Measurements from ENCODE around the gene PTPRM.

The PTPRM gene

GRCh38 chr18:8162802-8163201 lies 595.7 kb downstream of the PTPRM start:
- H3K9ac ChIP-seq (ENCODE audit: insufficient read length, low read depth): no peak overlapping the region
- DNase-seq (ENCODE audit: low read depth, low spot score): no peak
- TF ChIP-seq SUZ12 (IDR thresholded peaks at IDR 0.05; ENCODE audit: extremely low read depth, insufficient read depth, insufficient read length): no peak
- no peak for TF ChIP-seq YY1 (IDR thresholded peaks at IDR 0.05; ENCODE audit: insufficient read depth, insufficient read length)
- TF ChIP-seq ZNF274 (IDR thresholded peaks at IDR 0.05; ENCODE audit: low read depth, low read length): no peak

GRCh38 chr18:8163286-8163959 lies 596.3 kb downstream of the PTPRM start:
- no peaks in the 10 kb centered on the region for H3K9me3 ChIP-seq (ENCODE audit: insufficient read depth, low read length)
- H3K9ac ChIP-seq (ENCODE audit: insufficient read length, low read depth): no peak overlapping the region
- no peak overlapping the region for H3K4me3 ChIP-seq (ENCODE audit: insufficient read length, low read depth)
- no peaks in the 10 kb centered on the region for H3K27me3 ChIP-seq (ENCODE audit: insufficient read depth, insufficient read length)
- no peaks in the 10 kb centered on the region for H3K36me3 ChIP-seq (ENCODE audit: insufficient read depth, insufficient read length, low read length)
- no peaks in the 10 kb centered on the region for H3K4me1 ChIP-seq (ENCODE audit: insufficient read depth, insufficient read length)
- TF ChIP-seq SUZ12 (IDR thresholded peaks at IDR 0.05; ENCODE audit: extremely low read depth, insufficient read depth, insufficient read length): no peak
- TF ChIP-seq ZNF274 (IDR thresholded peaks at IDR 0.05; ENCODE audit: low read depth, low read length): no peak
- TF ChIP-seq YY1 (IDR thresholded peaks at IDR 0.05; ENCODE audit: insufficient read depth, insufficient read length): no peak
- DNase-seq (ENCODE audit: low read depth, low spot score): no peak

More at GRCh38 chr18:8162802-8163201, 595.7 kb downstream of the PTPRM start:
- H3K4me3 ChIP-seq (ENCODE audit: insufficient read length, low read depth): no peak overlapping the region
- H3K27me3 ChIP-seq (ENCODE audit: insufficient read depth, insufficient read length): no peaks in the 10 kb centered on the region
- no peaks in the 10 kb centered on the region for H3K4me1 ChIP-seq (ENCODE audit: insufficient read depth, insufficient read length)
- H3K9me3 ChIP-seq (ENCODE audit: insufficient read depth, low read length): no peaks in the 10 kb centered on the region
- H3K36me3 ChIP-seq (ENCODE audit: insufficient read depth, insufficient read length, low read length): no peaks in the 10 kb centered on the region

GRCh38 chr18:8165095-8165494 lies 598.0 kb downstream of the PTPRM start:
- Histone ChIP-seq H3K4me3 (ENCODE audit: insufficient read length, low read depth) (no peak overlapping the region), H3K9me3 (ENCODE audit: insufficient read depth, low read length) (no peaks in the 10 kb centered on the region), H3K27me3 (ENCODE audit: insufficient read depth, insufficient read length) (no peaks in the 10 kb centered on the region), H3K36me3 (ENCODE audit: insufficient read depth, insufficient read length, low read length) (no peaks in the 10 kb centered on the region), H3K9ac (ENCODE audit: insufficient read length, low read depth) (no peak overlapping the region), H3K4me1 (ENCODE audit: insufficient read depth, insufficient read length) (no peaks in the 10 kb centered on the region)
- TF ChIP-seq YY1 (IDR thresholded peaks at IDR 0.05; ENCODE audit: insufficient read depth, insufficient read length) (no peak), ZNF274 (IDR thresholded peaks at IDR 0.05; ENCODE audit: low read depth, low read length) (no peak), SUZ12 (IDR thresholded peaks at IDR 0.05; ENCODE audit: extremely low read depth, insufficient read depth, insufficient read length) (no peak)
- no peak for DNase-seq (ENCODE audit: low read depth, low spot score)

- Histone ChIP-seq H3K9ac (ENCODE audit: insufficient read length, low read depth) (no peak overlapping the region), H3K27me3 (ENCODE audit: insufficient read depth, insufficient read length) (no peaks in the 10 kb centered on the region), H3K4me3 (ENCODE audit: insufficient read length, low read depth) (no peak overlapping the region), H3K36me3 (ENCODE audit: insufficient read depth, insufficient read length, low read length) (no peaks in the 10 kb centered on the region), H3K4me1 (ENCODE audit: insufficient read depth, insufficient read length) (no peaks in the 10 kb centered on the region), H3K9me3 (ENCODE audit: insufficient read depth, low read length) (no peaks in the 10 kb centered on the region)
- TF ChIP-seq ZNF274 (IDR thresholded peaks at IDR 0.05; ENCODE audit: low read depth, low read length) (no peak), YY1 (IDR thresholded peaks at IDR 0.05; ENCODE audit: insufficient read depth, insufficient read length) (no peak), SUZ12 (IDR thresholded peaks at IDR 0.05; ENCODE audit: extremely low read depth, insufficient read depth, insufficient read length) (no peak)
- DNase-seq (ENCODE audit: low read depth, low spot score): no peak
These were observed 599.9 kb downstream of the PTPRM start for GRCh38 chr18:8167026-8167425.

GRCh38 chr18:8167673-8168072 lies 600.6 kb downstream of the PTPRM start:
- Histone ChIP-seq H3K9me3 (ENCODE audit: insufficient read depth, low read length) (no peaks in the 10 kb centered on the region), H3K36me3 (ENCODE audit: insufficient read depth, insufficient read length, low read length) (no peaks in the 10 kb centered on the region), H3K27me3 (ENCODE audit: insufficient read depth, insufficient read length) (no peaks in the 10 kb centered on the region)

GRCh38 chr18:8169722-8170121 lies 602.6 kb downstream of the PTPRM start:
- Histone ChIP-seq H3K4me3 (ENCODE audit: insufficient read length, low read depth) (no peak overlapping the region), H3K4me1 (ENCODE audit: insufficient read depth, insufficient read length) (no peaks in the 10 kb centered on the region), H3K9me3 (ENCODE audit: insufficient read depth, low read length) (no peaks in the 10 kb centered on the region), H3K36me3 (ENCODE audit: insufficient read depth, insufficient read length, low read length) (no peaks in the 10 kb centered on the region), H3K9ac (ENCODE audit: insufficient read length, low read depth) (no peak overlapping the region), H3K27me3 (ENCODE audit: insufficient read depth, insufficient read length) (no peaks in the 10 kb centered on the region)
- DNase-seq (ENCODE audit: low read depth, low spot score): no peak
- TF ChIP-seq ZNF274 (IDR thresholded peaks at IDR 0.05; ENCODE audit: low read depth, low read length) (no peak), SUZ12 (IDR thresholded peaks at IDR 0.05; ENCODE audit: extremely low read depth, insufficient read depth, insufficient read length) (no peak), YY1 (IDR thresholded peaks at IDR 0.05; ENCODE audit: insufficient read depth, insufficient read length) (no peak)

More at GRCh38 chr18:8167673-8168072, 600.6 kb downstream of the PTPRM start:
- no peak for TF ChIP-seq YY1 (IDR thresholded peaks at IDR 0.05; ENCODE audit: insufficient read depth, insufficient read length)
- no peak for TF ChIP-seq SUZ12 (IDR thresholded peaks at IDR 0.05; ENCODE audit: extremely low read depth, insufficient read depth, insufficient read length)
- no peak for TF ChIP-seq ZNF274 (IDR thresholded peaks at IDR 0.05; ENCODE audit: low read depth, low read length)
- DNase-seq (ENCODE audit: low read depth, low spot score): no peak
- no peak overlapping the region for H3K9ac ChIP-seq (ENCODE audit: insufficient read length, low read depth)
- no peaks in the 10 kb centered on the region for H3K4me1 ChIP-seq (ENCODE audit: insufficient read depth, insufficient read length)
- no peak overlapping the region for H3K4me3 ChIP-seq (ENCODE audit: insufficient read length, low read depth)

GRCh38 chr18:8174771-8175170 lies 607.7 kb downstream of the PTPRM start:
- Histone ChIP-seq H3K9me3 (ENCODE audit: insufficient read depth, low read length) (peaks cover 6% of the 10 kb centered on the region; the same call in 1 of the 2 replicates), H3K27me3 (ENCODE audit: insufficient read depth, insufficient read length) (no peaks in the 10 kb centered on the region), H3K4me3 (ENCODE audit: insufficient read length, low read depth) (no peak overlapping the region), H3K4me1 (ENCODE audit: insufficient read depth, insufficient read length) (no peaks in the 10 kb centered on the region), H3K36me3 (ENCODE audit: insufficient read depth, insufficient read length, low read length) (no peaks in the 10 kb centered on the region), H3K9ac (ENCODE audit: insufficient read length, low read depth) (no peak overlapping the region)
- TF ChIP-seq SUZ12 (IDR thresholded peaks at IDR 0.05; ENCODE audit: extremely low read depth, insufficient read depth, insufficient read length) (no peak), ZNF274 (IDR thresholded peaks at IDR 0.05; ENCODE audit: low read depth, low read length) (no peak), YY1 (IDR thresholded peaks at IDR 0.05; ENCODE audit: insufficient read depth, insufficient read length) (no peak)
- no peak for DNase-seq (ENCODE audit: low read depth, low spot score)
